Neural cell (in vitro differentiated cells): ENCODE results near the gene ENO1. TPM values are rescaled to one million over a fixed set of nuclear protein-coding genes. Genes with fewer than 3 reads are reported as not detected.

Experiments
- H2AFZ ChIP-seq: fragments of 200-600, 300-800 bp; sonication (generic), shearing (Covaris generic); 2 replicates; pipeline ENCODE4 v1.6.0; 2014; ENCODE audit warnings: low read depth, mild to moderate bottlenecking, antibody characterized with exemption, low read length, moderate library complexity
- H3F3A ChIP-seq: fragments of 200-600 bp; shearing (Covaris generic); 2 replicates; pipeline ENCODE4 v1.6.1; 2016; ENCODE audit warnings: mild to moderate bottlenecking, moderate library complexity, mixed read lengths, antibody characterized with exemption, low read length; ENCODE audit not compliant: insufficient read depth, poor library complexity, severe bottlenecking
- H3K27ac ChIP-seq: fragments of 200-600, 300-800 bp; sonication (generic), shearing (Covaris generic); 2 replicates; pipeline ENCODE4 v1.5.1; 2014; ENCODE audit warnings: mild to moderate bottlenecking, low read length, moderate library complexity
- H3K27me3 ChIP-seq: fragments of 300-800, 200-600 bp; sonication (generic), shearing (Covaris generic); 2 replicates; pipeline ENCODE4 v1.6.0; 2014; ENCODE audit warnings: mild to moderate bottlenecking, low read depth, low read length, moderate library complexity; ENCODE audit not compliant: insufficient read depth
- H3K36me3 ChIP-seq: fragments of 300-800, 200-600 bp; sonication (generic), shearing (Covaris generic); 2 replicates; pipeline ENCODE4 v1.5.1; 2014; ENCODE audit warnings: mild to moderate bottlenecking, antibody characterized with exemption, low read length, moderate library complexity; ENCODE audit not compliant: insufficient read depth
- H3K4me2 ChIP-seq: fragments of 300-800, 200-600 bp; sonication (generic), shearing (Covaris generic); 2 replicates; pipeline ENCODE4 v1.6.0; 2014; ENCODE audit warnings: mild to moderate bottlenecking, low read length
- H3K4me3 ChIP-seq: fragments of 300-800, 200-600 bp; sonication (generic), shearing (Covaris generic); 2 replicates; pipeline ENCODE4 v1.5.1; 2014; ENCODE audit warnings: mild to moderate bottlenecking, low read length, moderate library complexity
- H3K79me2 ChIP-seq: fragments of 200-600 bp; shearing (Covaris generic); replicated peaks from 2 replicates; pipeline ENCODE4 v1.6.0; 2014; ENCODE audit warnings: mild to moderate bottlenecking, low read length, moderate library complexity; ENCODE audit not compliant: insufficient read depth
- H3K9ac ChIP-seq: fragments of 300-800, 200-600 bp; sonication (generic), shearing (Covaris generic); 2 replicates; pipeline ENCODE4 v1.6.1; 2016; ENCODE audit warnings: mild to moderate bottlenecking, low read length, mixed read lengths
- H3K9me2 ChIP-seq: fragments of 200-600 bp; shearing (Covaris generic); 2 replicates; pipeline ENCODE4 v1.6.1; 2016; ENCODE audit warnings: mild to moderate bottlenecking, low read length, mixed read lengths; ENCODE audit not compliant: insufficient read depth
- H3K9me3 ChIP-seq: fragments of 200-600, 300-800 bp; sonication (generic), shearing (Covaris generic); 2 replicates; pipeline ENCODE4 v1.6.1; 2016; ENCODE audit warnings: mild to moderate bottlenecking, mixed run types, low read length, moderate library complexity, mixed read lengths
- H4K20me1 ChIP-seq: fragments of 200-600 bp; shearing (Covaris generic); 2 replicates; pipeline ENCODE4 v1.6.1; 2016; ENCODE audit warnings: mild to moderate bottlenecking, mixed run types; ENCODE audit not compliant: insufficient read depth
- EP300 ChIP-seq: fragments of 450-650 bp; conservative IDR thresholded peaks from 2 replicates; pipeline ENCODE4 v1.6.1; 2014; ENCODE audit warnings: antibody characterized with exemption, mild to moderate bottlenecking, moderate library complexity; ENCODE audit not compliant: poor library complexity, severe bottlenecking
- EZH2 ChIP-seq: fragments of 200-600, 300-800 bp; shearing (Covaris generic), sonication (generic); IDR thresholded peaks from 2 replicates; pipeline ENCODE4 v1.6.1; 2014; ENCODE audit warnings: antibody characterized with exemption, low read length, borderline replicate concordance, mild to moderate bottlenecking; ENCODE audit not compliant: insufficient read depth, poor library complexity, severe bottlenecking
- MXI1 ChIP-seq: fragments of 450-650 bp; conservative IDR thresholded peaks from 2 replicates; pipeline ENCODE4 v1.6.1; 2014; ENCODE audit warnings: antibody characterized with exemption, mild to moderate bottlenecking; ENCODE audit not compliant: poor library complexity, severe bottlenecking
- POLR2AphosphoS5 ChIP-seq: IDR thresholded peaks from 2 replicates; pipeline ENCODE4 v1.6.1; 2012
- RAD21 ChIP-seq: fragments of 450-650 bp; conservative IDR thresholded peaks from 2 replicates; pipeline ENCODE4 v1.6.1; 2014; ENCODE audit warnings: antibody characterized with exemption, mild to moderate bottlenecking, moderate library complexity
- SMC3 ChIP-seq: fragments of 450-650 bp; conservative IDR thresholded peaks from 2 replicates; pipeline ENCODE4 v1.6.1; 2014; ENCODE audit warnings: antibody characterized with exemption, mild to moderate bottlenecking, moderate library complexity; ENCODE audit not compliant: poor library complexity
- TAF1 ChIP-seq: IDR thresholded peaks from 2 replicates; pipeline ENCODE4 v1.6.1; 2012; ENCODE audit warnings: low read depth
- polyA plus RNA-seq: library from polyadenylated mRNA; depleted of rRNA; stranded (reverse); fragments of >200 nt; gene quantifications from 2 replicates; pipeline ENCODE4 v1.2.3, GENCODE V29; 2014
- TF ChIP-seq, protein P1 (sequence below): fragments of 450-650 bp; IDR thresholded peaks from 2 replicates; pipeline ENCODE4 v1.5.1; 2014; ENCODE audit warnings: antibody characterized with exemption, mild to moderate bottlenecking, moderate library complexity; ENCODE audit not compliant: poor library complexity, severe bottlenecking
- TF ChIP-seq, protein P2 (sequence below): IDR thresholded peaks from 2 replicates; pipeline ENCODE4 v1.6.1; 2012; ENCODE audit warnings: borderline replicate concordance

ENO1 gene
- polyA plus RNA-seq, 1 donor from 2014 or later = 199 TPM

DNA sequence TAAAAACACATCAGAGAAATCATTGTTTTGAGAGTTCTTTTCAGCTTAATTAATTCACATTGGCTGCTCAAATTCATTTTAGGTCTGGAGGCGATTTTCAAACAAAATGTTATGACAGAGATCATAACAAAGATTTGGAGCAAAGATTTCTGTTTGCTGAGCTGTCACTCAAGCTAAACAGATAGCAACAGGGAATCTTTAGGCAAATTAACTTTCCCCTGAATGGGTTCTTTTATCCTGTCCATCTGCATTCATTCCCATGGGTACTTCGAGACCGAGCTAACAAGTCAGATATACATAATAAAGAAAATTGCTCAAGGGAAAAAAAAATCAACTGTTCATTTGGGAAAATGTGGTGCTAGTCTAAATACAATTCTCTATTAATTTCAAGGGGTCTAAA lies 37.0 kb upstream of the ENO1 start:
- TF ChIP-seq, protein P1, sequence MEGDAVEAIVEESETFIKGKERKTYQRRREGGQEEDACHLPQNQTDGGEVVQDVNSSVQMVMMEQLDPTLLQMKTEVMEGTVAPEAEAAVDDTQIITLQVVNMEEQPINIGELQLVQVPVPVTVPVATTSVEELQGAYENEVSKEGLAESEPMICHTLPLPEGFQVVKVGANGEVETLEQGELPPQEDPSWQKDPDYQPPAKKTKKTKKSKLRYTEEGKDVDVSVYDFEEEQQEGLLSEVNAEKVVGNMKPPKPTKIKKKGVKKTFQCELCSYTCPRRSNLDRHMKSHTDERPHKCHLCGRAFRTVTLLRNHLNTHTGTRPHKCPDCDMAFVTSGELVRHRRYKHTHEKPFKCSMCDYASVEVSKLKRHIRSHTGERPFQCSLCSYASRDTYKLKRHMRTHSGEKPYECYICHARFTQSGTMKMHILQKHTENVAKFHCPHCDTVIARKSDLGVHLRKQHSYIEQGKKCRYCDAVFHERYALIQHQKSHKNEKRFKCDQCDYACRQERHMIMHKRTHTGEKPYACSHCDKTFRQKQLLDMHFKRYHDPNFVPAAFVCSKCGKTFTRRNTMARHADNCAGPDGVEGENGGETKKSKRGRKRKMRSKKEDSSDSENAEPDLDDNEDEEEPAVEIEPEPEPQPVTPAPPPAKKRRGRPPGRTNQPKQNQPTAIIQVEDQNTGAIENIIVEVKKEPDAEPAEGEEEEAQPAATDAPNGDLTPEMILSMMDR = no peak
- TF ChIP-seq MXI1 (no peak), EP300 (no peak), RAD21 (no peak), POLR2AphosphoS5 (no peak), TAF1 (no peak), SMC3 (no peak)
- TF ChIP-seq, protein P2, sequence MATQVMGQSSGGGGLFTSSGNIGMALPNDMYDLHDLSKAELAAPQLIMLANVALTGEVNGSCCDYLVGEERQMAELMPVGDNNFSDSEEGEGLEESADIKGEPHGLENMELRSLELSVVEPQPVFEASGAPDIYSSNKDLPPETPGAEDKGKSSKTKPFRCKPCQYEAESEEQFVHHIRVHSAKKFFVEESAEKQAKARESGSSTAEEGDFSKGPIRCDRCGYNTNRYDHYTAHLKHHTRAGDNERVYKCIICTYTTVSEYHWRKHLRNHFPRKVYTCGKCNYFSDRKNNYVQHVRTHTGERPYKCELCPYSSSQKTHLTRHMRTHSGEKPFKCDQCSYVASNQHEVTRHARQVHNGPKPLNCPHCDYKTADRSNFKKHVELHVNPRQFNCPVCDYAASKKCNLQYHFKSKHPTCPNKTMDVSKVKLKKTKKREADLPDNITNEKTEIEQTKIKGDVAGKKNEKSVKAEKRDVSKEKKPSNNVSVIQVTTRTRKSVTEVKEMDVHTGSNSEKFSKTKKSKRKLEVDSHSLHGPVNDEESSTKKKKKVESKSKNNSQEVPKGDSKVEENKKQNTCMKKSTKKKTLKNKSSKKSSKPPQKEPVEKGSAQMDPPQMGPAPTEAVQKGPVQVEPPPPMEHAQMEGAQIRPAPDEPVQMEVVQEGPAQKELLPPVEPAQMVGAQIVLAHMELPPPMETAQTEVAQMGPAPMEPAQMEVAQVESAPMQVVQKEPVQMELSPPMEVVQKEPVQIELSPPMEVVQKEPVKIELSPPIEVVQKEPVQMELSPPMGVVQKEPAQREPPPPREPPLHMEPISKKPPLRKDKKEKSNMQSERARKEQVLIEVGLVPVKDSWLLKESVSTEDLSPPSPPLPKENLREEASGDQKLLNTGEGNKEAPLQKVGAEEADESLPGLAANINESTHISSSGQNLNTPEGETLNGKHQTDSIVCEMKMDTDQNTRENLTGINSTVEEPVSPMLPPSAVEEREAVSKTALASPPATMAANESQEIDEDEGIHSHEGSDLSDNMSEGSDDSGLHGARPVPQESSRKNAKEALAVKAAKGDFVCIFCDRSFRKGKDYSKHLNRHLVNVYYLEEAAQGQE = no peak
- Histone ChIP-seq H3K9ac (no peak overlapping the region), H3K79me2 (no peaks in the 10 kb centered on the region), H3K27me3 (no peaks in the 10 kb centered on the region), H3K9me3 (no peaks in the 10 kb centered on the region), H3K9me2 (no peaks in the 10 kb centered on the region), H3K4me2 (no peak overlapping the region), H3K36me3 (no peaks in the 10 kb centered on the region), H3K4me3 (no peak overlapping the region), H3F3A (no peaks in the 10 kb centered on the region), H3K27ac (no peak overlapping the region), H4K20me1 (no peaks in the 10 kb centered on the region), H2AFZ (no peak overlapping the region)

DNA sequence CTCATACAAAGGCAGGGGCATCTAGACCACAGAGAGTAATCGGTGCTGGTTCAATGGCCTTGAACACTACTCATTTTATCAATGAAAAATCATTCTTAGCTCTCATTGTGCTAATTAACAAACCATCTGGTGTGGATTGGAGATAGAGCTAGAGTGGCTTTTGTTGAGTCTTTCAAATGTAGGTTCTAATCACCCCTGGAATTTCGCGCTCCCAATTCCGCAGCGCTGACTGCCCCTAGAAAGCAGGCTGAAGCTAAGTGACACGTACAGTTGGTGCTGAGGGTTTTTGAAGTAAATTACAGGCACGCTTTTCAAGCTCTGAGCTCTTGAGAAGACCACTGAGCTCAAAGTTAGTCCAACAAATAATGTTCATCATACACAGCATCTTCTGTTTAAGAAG lies 36.0 kb upstream of the ENO1 start:
- no peaks in the 10 kb centered on the region for H3K9me2 ChIP-seq
- no peak overlapping the region for H2AFZ ChIP-seq
- H3K9ac ChIP-seq = no peak overlapping the region
- H3K4me3 ChIP-seq = no peak overlapping the region
- H3K79me2 ChIP-seq = no peaks in the 10 kb centered on the region
- no peaks in the 10 kb centered on the region for H3K36me3 ChIP-seq
- no peak overlapping the region for H3K27ac ChIP-seq
- H3K4me2 ChIP-seq = no peak overlapping the region
- H3K27me3 ChIP-seq = no peaks in the 10 kb centered on the region
- no peaks in the 10 kb centered on the region for H3F3A ChIP-seq
- TF ChIP-seq SMC3 (no peak), RAD21 (no peak), MXI1 (no peak)
- no peaks in the 10 kb centered on the region for H4K20me1 ChIP-seq
- no peaks in the 10 kb centered on the region for H3K9me3 ChIP-seq

DNA sequence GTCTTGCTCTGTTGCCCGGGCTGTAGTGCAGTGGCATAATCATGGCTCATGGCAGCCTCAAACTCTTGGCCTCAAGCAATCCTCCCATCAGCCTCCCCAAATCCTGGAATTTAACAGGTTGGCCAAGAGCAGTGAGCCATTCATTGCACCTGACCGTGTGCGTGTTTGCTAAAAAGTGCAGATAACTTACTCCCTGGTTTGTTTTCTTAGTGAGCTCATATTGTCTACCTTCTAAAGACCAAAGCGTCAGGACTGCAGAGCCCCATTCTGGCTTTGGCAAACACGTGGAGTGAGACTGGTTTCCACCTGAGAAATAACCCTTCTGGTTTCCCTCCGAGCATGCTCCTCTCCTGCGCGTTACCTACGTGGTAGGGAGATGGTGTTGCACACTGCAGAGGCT lies 35.0 kb upstream of the ENO1 start:
- Histone ChIP-seq H3K4me2 (no peak overlapping the region), H3K9ac (no peak overlapping the region), H3K9me2 (no peaks in the 10 kb centered on the region), H4K20me1 (no peaks in the 10 kb centered on the region), H3K9me3 (no peaks in the 10 kb centered on the region), H3K27me3 (no peaks in the 10 kb centered on the region), H3K27ac (no peak overlapping the region), H2AFZ (no peak overlapping the region), H3K79me2 (no peaks in the 10 kb centered on the region), H3K4me3 (no peak overlapping the region), H3F3A (no peaks in the 10 kb centered on the region), H3K36me3 (no peaks in the 10 kb centered on the region)
- no peak for TF ChIP-seq EZH2
- TF ChIP-seq, protein P1 = no peak
- TF ChIP-seq MXI1 = no peak
- TF ChIP-seq EP300 = no peak
- no peak for TF ChIP-seq SMC3
- TF ChIP-seq TAF1 = no peak
- TF ChIP-seq, protein P2 = no peak
- TF ChIP-seq RAD21 = no peak
- no peak for TF ChIP-seq POLR2AphosphoS5
